ENCODE measurements around the gene APOA1.

GRCh38 chr11:116836632-116836991 lies 810 bp downstream of the APOA1 start:
- TF ChIP-seq SP1 (IDR thresholded peaks at IDR 0.05) (no peak), FOXM1 (IDR thresholded peaks at IDR 0.05; ENCODE audit: borderline replicate concordance) (no peak), ZNF384 (IDR thresholded peaks at IDR 0.05) (no peak), SUZ12 (IDR thresholded peaks at IDR 0.05) (no peak), FOXA1 (IDR thresholded peaks at IDR 0.05) (no peak), LEF1 (IDR thresholded peaks at IDR 0.05; ENCODE audit: borderline replicate concordance) (no peak), NFRKB (IDR thresholded peaks at IDR 0.05) (no peak), FOXK2 (IDR thresholded peaks at IDR 0.05) (no peak), BHLHE40 (IDR thresholded peaks at IDR 0.05; ENCODE audit: borderline replicate concordance) (no peak)
- TF ChIP-seq, protein P1, sequence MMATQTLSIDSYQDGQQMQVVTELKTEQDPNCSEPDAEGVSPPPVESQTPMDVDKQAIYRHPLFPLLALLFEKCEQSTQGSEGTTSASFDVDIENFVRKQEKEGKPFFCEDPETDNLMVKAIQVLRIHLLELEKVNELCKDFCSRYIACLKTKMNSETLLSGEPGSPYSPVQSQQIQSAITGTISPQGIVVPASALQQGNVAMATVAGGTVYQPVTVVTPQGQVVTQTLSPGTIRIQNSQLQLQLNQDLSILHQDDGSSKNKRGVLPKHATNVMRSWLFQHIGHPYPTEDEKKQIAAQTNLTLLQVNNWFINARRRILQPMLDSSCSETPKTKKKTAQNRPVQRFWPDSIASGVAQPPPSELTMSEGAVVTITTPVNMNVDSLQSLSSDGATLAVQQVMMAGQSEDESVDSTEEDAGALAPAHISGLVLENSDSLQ (IDR thresholded peaks at IDR 0.05): no peak

Data from HEK293T (cell line).